HG03571 (cell line): Measurements from ENCODE around the gene GRK5.
"Not testable (repeated sequence)": the region's sequence is repeated elsewhere in the genome, so short reads cannot be mapped to it uniquely, and the experiment has no call there.

Experiments used
- ATAC-seq: cut with Tn5 transposase; IDR thresholded peaks from one replicate; pipeline ENCODE4 v1.9.1; 2021; ENCODE audit not compliant: unreplicated experiment

Gene GRK5

GRCh38 chr10:119451300-119451896, 244.0 kb downstream of the GRK5 start:
- no peak for ATAC-seq

GRCh38 chr10:119452396-119452795, 245.0 kb downstream of the GRK5 start:
- no peak for ATAC-seq

GRCh38 chr10:119453313-119453712, 245.9 kb downstream of the GRK5 start:
- no peak for ATAC-seq

GRCh38 chr10:119454316-119454715, 246.9 kb downstream of the GRK5 start:
- no peak for ATAC-seq

- ATAC-seq: no peak
These were observed 247.6 kb downstream of the GRK5 start for GRCh38 chr10:119454990-119455389.

GRCh38 chr10:119455609-119456434, 248.5 kb downstream of the GRK5 start:
- no peak for ATAC-seq

GRCh38 chr10:119456435-119456810, 249.1 kb downstream of the GRK5 start:
- ATAC-seq: no peak

GRCh38 chr10:119457966-119458766, 250.8 kb downstream of the GRK5 start:
- no peak for ATAC-seq

GRCh38 chr10:119459681-119460340, 252.4 kb downstream of the GRK5 start:
- ATAC-seq: no peak

- ATAC-seq: no peak
These were observed 253.2 kb downstream of the GRK5 start for GRCh38 chr10:119460369-119461195.

GRCh38 chr10:119461380-119461779, 254.0 kb downstream of the GRK5 start:
- peak; percentile 67 for ATAC-seq

GRCh38 chr10:119461923-119462322, 254.6 kb downstream of the GRK5 start:
- no peak for ATAC-seq

GRCh38 chr10:119462773-119463172, 255.4 kb downstream of the GRK5 start:
- ATAC-seq: no peak

GRCh38 chr10:119463195-119463594, 255.8 kb downstream of the GRK5 start:
- ATAC-seq: not testable (repeated sequence)

GRCh38 chr10:119465085-119465484, 257.7 kb downstream of the GRK5 start:
- no peak for ATAC-seq

GRCh38 chr10:119466076-119466475, 258.7 kb downstream of the GRK5 start:
- no peak for ATAC-seq

GRCh38 chr10:119466655-119467054, 259.3 kb downstream of the GRK5 start:
- ATAC-seq: no peak

- no peak for ATAC-seq
These were observed 261.4 kb downstream of the GRK5 start for GRCh38 chr10:119468542-119469324.

- no peak for ATAC-seq
These were observed 261.9 kb downstream of the GRK5 start for GRCh38 chr10:119469325-119469707.

- no peak for ATAC-seq
These were observed 262.5 kb downstream of the GRK5 start for GRCh38 chr10:119469846-119470245.
